Measurements from ENCODE around the gene SERPINA4.

- TF ChIP-seq CTCF (IDR thresholded peaks at IDR 0.05; ENCODE audit: control extremely low read depth in 1 of 3, insufficient read depth in 1 of 3, low read depth in 1 of 3, low read length in 3 of 3) (no peak), POLR2AphosphoS5 (IDR thresholded peaks at IDR 0.05; ENCODE audit: low read depth, low read length) (no peak), ATF2 (IDR thresholded peaks at IDR 0.05; ENCODE audit: low read length) (no peak), TCF12 (IDR thresholded peaks at IDR 0.05; ENCODE audit: low read depth, low read length) (no peak), MAX (IDR thresholded peaks at IDR 0.05) (no peak), GABPA (IDR thresholded peaks at IDR 0.05; ENCODE audit: borderline replicate concordance, insufficient read depth, low read length) (no peak), EZH2 (IDR thresholded peaks at IDR 0.05; ENCODE audit: low read depth, low read length, severe bottlenecking) (no peak), RBBP5 (IDR thresholded peaks at IDR 0.05; ENCODE audit: borderline replicate concordance, low read depth, low read length) (no peak)
Measured at GRCh38 chr14:94568186-94568585, 6.9 kb downstream of the SERPINA4 start.

All from H1 (cell line).